Activated naive CD4-positive, alpha-beta T cell treated with anti-CD3 and anti-CD28 coated beads, Interleukin-2, amount 10 ng/mL, durations not matched to agents 7 days and 5 days (primary cell): ENCODE results near the gene HPX.

Experiments used
- CTCF ChIA-PET: fragments of 350-600 bp; sonication (Branson Sonifier 250); formaldehyde crosslinking; loops from one replicate; lab custom pipeline; 2021; ENCODE audit warnings: antibody characterized with exemption; lab: Charles Lee
- DNase-seq: peaks from one replicate; pipeline ENCODE4 v3.0.0-alpha.2; 2020
- H3K27ac Mint-ChIP-seq: one replicate; pipeline ENCODE4 v1.8.0; 2021; ENCODE audit warnings: mild to moderate bottlenecking, moderate library complexity, mixed read lengths
- H3K27me3 Mint-ChIP-seq: one replicate; pipeline ENCODE4 v1.8.0; 2021; ENCODE audit warnings: mild to moderate bottlenecking, mixed read lengths
- H3K36me3 Mint-ChIP-seq: one replicate; pipeline ENCODE4 v1.8.0; 2021; ENCODE audit warnings: mixed read lengths
- H3K4me1 Mint-ChIP-seq: one replicate; pipeline ENCODE4 v1.8.0; 2021; ENCODE audit warnings: mixed read lengths
- H3K4me3 Mint-ChIP-seq: one replicate; pipeline ENCODE4 v1.8.0; 2021; ENCODE audit warnings: mild to moderate bottlenecking, moderate library complexity, mixed read lengths
- H3K9me3 Mint-ChIP-seq: one replicate; pipeline ENCODE4 v1.8.0; 2021; ENCODE audit warnings: mixed read lengths

The HPX gene

DNA sequence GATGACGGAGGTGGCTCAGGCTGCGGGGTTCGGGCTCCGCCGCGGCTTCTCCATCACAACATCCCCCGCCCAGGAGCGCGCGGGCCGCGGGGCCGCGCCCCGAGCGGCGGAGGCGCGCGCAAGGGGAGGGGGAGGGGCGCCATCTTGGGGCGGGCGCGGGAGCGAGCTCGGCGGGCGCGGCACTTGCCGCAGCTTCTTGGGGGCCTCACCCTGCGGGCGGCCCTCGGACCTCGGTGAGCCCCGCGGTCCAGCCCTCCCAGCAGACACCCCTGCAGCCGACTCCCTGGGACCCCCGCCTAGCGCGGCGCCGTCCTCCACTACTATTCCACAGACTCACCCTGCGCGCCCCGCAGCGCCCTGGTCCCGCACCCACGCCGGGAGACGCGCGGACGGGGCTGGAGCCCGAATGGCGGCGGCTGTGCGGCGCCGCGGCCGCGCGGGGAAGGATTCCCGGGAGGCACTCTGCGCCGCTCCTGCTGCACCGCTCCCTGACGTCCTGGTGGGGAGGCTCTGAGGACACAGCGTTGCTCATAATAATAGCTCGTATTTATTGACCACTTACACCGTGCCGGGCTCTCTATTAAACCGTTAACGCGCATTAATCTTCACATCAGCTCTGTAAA is 21.7 kb downstream of the HPX start, which contains the start of gene APBB1:
Gene APBB1 (minus strand): TSS at position 86 of the 623 bp plus-strand sequence. CDS start 7,747 bp downstream, outside the sequence.
- peak; percentile 74 for DNase-seq
- H3K27me3 Mint-ChIP-seq = peaks cover 37% of the 10 kb centered on the region
- CTCF ChIA-PET = interaction anchor here (0.9 to 3.5 kb wide), 7 partner anchors 11 to 86 kb away, joined by 5 to 19 read pairs (median 6); no protein-coding TSS in a partner anchor
- peak within 1 kb of the TSS; percentile 73 for H3K27ac Mint-ChIP-seq
- H3K4me1 Mint-ChIP-seq = peaks cover 7% of the 10 kb centered on the region
- H3K4me3 Mint-ChIP-seq = no peak within 1 kb of the TSS
- no peaks in the 10 kb centered on the region for H3K36me3 Mint-ChIP-seq
- no peaks in the 10 kb centered on the region for H3K9me3 Mint-ChIP-seq

DNA sequence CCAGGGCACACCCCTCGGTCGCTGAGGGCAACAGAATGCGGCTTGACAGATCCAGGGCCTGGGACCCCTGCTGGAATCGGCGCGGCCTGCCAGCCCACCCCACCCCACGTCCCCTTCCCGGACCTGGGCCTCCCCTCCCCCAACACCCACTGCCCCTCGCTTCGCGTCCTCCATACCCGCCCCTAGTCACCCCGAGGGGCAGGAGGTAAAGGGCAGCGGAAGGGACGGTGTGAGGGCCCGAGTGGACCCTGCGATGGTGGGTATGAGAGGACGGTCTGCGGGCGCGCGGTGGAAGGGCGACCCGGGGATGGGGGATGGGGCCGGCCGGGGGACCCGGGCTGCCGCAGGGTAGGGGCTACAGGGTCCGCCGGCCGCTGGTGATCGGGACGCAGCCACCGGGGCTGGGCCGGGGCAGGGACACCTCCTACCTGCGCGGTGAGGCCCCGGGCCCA is 22.2 kb downstream of the HPX start:
- Mint-ChIP-seq H3K9me3 (no peaks in the 10 kb centered on the region), H3K4me1 (peaks cover 7% of the 10 kb centered on the region), H3K27me3 (peaks cover 34% of the 10 kb centered on the region), H3K4me3 (no peak overlapping the region), H3K36me3 (no peaks in the 10 kb centered on the region), H3K27ac (peak overlapping the region; percentile 73)
- CTCF ChIA-PET = interaction anchor here (1.4 to 3.5 kb wide), 7 partner anchors 11 to 87 kb away, joined by 5 to 19 read pairs (median 6); no protein-coding TSS in a partner anchor
- peak; percentile 43 for DNase-seq

DNA sequence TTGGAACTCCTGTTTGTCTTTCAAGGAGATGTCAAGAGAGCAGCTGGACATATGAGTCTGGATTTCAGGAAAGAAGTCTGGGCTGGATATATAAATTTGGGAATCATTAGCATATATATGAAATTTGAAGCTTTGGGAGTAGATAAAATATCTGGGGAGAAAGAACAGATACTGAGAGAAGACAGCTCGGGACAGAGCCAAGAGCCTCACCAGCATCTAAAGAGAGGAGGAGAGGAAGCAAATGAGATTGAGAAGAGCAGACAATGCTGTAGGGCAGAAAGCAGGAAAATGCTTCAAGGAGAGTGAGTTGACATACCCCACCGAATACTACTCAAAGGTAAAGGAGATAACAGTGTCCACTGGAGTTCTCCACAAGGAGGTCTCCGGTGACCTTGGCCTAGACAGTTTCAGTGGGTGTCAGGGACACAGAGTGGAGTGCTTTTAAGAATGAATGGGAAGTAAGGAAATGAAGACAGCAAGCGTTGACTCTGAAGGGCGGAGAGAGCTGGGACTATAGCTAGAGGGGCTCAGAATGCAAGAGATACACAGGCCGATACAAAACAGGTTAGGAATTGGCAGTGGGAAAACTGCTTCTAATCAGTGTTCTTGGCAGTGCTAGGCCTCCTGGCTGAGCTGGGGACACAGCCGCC is 22.8 kb downstream of the HPX start:
- no peak overlapping the region for H3K27ac Mint-ChIP-seq
- H3K27me3 Mint-ChIP-seq = peaks cover 30% of the 10 kb centered on the region
- H3K9me3 Mint-ChIP-seq = no peaks in the 10 kb centered on the region
- peaks cover 7% of the 10 kb centered on the region for H3K4me1 Mint-ChIP-seq
- no peak overlapping the region for H3K4me3 Mint-ChIP-seq
- CTCF ChIA-PET = interaction anchor here (2.2 to 3.5 kb wide), 3 partner anchors 14 to 39 kb away, joined by 6 to 19 read pairs (median 10); no protein-coding TSS in a partner anchor
- DNase-seq = no peak
- peaks cover 3% of the 10 kb centered on the region for H3K36me3 Mint-ChIP-seq

DNA sequence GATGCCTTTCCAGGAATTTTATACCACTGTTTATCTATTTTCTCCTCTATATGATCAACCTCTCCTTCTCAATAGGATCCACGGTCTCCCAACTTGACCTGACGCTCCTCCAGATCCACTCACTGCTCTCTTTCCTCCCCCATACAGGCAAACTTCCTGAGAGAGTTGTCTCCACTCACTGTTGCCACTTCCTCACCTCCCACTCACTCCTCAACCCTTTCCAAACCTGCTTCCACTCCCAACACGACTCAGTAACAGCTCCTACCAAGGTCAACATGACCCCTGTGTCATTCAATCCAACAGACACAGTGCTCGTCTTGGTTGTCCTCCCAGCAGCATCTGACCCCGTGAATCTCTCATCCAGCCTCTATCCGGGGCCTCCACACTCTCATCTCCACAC is 25.0 kb downstream of the HPX start:
- H3K27me3 Mint-ChIP-seq = peaks cover 10% of the 10 kb centered on the region
- H3K4me3 Mint-ChIP-seq = no peak overlapping the region
- CTCF ChIA-PET = interaction anchor here (0.6 to 3.7 kb wide), 2 partner anchors 28 to 37 kb away, joined by 4 to 18 read pairs; no protein-coding TSS in a partner anchor
- no peaks in the 10 kb centered on the region for H3K9me3 Mint-ChIP-seq
- H3K27ac Mint-ChIP-seq = no peak overlapping the region
- peaks cover 7% of the 10 kb centered on the region for H3K4me1 Mint-ChIP-seq
- DNase-seq = no peak
- H3K36me3 Mint-ChIP-seq = peaks cover 9% of the 10 kb centered on the region

- Mint-ChIP-seq H3K27ac (no peak overlapping the region), H3K4me1 (peaks cover 5% of the 10 kb centered on the region), H3K4me3 (no peak overlapping the region), H3K36me3 (peaks cover 13% of the 10 kb centered on the region), H3K27me3 (peaks cover 4% of the 10 kb centered on the region), H3K9me3 (no peaks in the 10 kb centered on the region)
- CTCF ChIA-PET = interaction anchor here (1.8 to 3.7 kb wide), 2 partner anchors 10 to 37 kb away, joined by 5 to 18 read pairs; no protein-coding TSS in a partner anchor
- DNase-seq = peak; percentile 47
Observed at GRCh38 chr11:6414874-6415328, 25.9 kb downstream of the HPX start.

DNA sequence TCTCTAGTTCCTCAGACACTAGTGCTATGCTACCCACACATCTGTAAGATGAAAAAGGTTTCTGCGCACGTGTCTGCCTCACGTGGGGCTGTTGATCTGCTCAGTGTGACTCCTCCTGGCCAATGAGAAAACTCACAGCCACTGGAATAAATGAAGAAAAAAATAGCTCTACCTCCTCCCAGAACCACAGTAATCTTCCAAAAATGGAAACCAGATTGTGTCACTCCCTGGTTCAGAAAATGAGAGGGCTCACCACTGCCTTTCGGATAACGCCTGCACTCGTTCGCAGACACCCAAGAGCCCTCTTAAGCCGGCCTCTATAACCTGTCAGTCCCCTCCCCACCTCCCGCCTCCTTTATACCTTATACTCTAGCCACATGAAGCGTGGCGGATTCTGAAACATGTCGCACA is 27.0 kb downstream of the HPX start:
- CTCF ChIA-PET = interaction anchor here (1.2 to 3.7 kb wide), 4 partner anchors 9 to 35 kb away, joined by 3 to 18 read pairs (median 4); no protein-coding TSS in a partner anchor
- Mint-ChIP-seq H3K27ac (no peak overlapping the region), H3K27me3 (no peaks in the 10 kb centered on the region), H3K4me3 (no peak overlapping the region), H3K9me3 (no peaks in the 10 kb centered on the region), H3K4me1 (peaks cover 6% of the 10 kb centered on the region), H3K36me3 (peaks cover 23% of the 10 kb centered on the region)
- DNase-seq = peak; percentile 82

DNA sequence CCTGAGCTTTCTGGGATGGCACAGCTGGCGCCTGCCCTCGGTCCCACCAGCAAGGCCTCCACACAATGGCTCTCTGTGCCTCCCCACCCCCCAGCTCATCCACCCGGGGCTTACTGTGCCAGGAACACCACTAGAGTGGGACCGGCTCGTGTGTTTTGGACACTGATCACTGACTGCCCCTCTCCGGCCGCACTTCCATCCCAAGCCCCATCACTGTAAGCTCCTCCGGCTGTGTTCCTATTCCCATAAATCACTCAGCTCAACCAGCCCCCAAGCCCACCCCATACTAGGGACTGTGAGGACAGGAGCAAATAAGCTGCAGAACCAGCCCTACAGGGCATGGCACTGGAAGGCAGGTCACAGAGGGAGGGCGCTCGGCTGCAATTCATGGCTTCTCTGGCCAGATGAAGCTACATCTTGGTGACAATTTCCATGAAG is 29.2 kb downstream of the HPX start:
- CTCF ChIA-PET = interaction anchor here (1.1 to 3.0 kb wide), 2 partner anchors 9 to 32 kb away, joined by 4 to 12 read pairs; no protein-coding TSS in a partner anchor
- Mint-ChIP-seq H3K36me3 (peaks cover 35% of the 10 kb centered on the region), H3K27me3 (no peaks in the 10 kb centered on the region), H3K27ac (no peak overlapping the region), H3K4me1 (peaks cover 21% of the 10 kb centered on the region), H3K4me3 (no peak overlapping the region), H3K9me3 (no peaks in the 10 kb centered on the region)
- DNase-seq = no peak

DNA sequence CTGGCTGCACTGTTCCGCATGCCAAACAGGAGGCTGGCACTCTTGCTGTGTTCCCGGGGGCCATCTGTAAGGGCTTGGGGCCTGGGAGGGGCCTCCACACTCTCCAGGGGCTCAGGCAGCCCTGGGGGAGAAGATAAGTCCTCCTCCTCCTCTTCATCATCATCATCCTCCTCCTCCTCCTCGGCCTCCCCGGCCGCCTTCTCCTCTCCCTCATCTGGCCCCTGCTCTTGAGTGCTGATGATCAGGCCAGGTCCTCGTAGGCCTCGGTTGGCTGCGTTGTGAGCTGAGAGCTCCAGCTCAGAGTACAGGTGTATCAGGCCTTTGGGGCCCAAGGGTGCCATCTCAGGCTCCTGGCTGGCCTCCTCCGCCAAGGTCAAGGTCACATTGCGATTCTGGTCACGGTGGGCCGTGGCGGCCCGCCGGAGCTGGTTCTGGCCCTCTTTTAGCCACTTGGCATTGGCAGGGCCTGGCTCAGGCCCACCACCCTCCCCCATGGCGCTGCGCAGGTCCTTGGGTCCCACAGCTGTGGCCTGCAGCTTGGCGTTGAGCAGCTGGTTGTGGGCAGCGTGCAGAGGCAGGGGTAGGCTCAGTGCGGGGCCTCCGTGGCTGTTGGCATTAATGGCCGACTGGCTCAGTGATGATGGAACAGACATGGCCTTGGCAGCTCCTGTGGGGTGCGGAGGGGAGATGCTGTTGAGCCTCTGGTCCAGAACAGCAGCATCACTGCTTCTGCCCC is 29.9 kb downstream of the HPX start:
- H3K4me1 Mint-ChIP-seq = peaks cover 29% of the 10 kb centered on the region
- CTCF ChIA-PET = interaction anchor here (0.7 to 3.0 kb wide), 3 partner anchors 8 to 32 kb away, joined by 3 to 12 read pairs (median 4); no protein-coding TSS in a partner anchor
- H3K27me3 Mint-ChIP-seq = no peaks in the 10 kb centered on the region
- no peak overlapping the region for H3K27ac Mint-ChIP-seq
- DNase-seq = no peak
- no peak overlapping the region for H3K4me3 Mint-ChIP-seq
- no peaks in the 10 kb centered on the region for H3K9me3 Mint-ChIP-seq
- H3K36me3 Mint-ChIP-seq = peaks cover 42% of the 10 kb centered on the region

GRCh38 chr11:6406370-6406769 is 34.4 kb downstream of the HPX start:
- no peak overlapping the region for H3K4me3 Mint-ChIP-seq
- CTCF ChIA-PET = interaction anchor here (0.7 to 1.6 kb wide), 2 partner anchors 33 to 37 kb away, joined by 3 to 7 read pairs; no protein-coding TSS in a partner anchor
- H3K36me3 Mint-ChIP-seq = peaks cover 51% of the 10 kb centered on the region
- H3K27me3 Mint-ChIP-seq = peaks cover 4% of the 10 kb centered on the region
- H3K27ac Mint-ChIP-seq = no peak overlapping the region
- H3K9me3 Mint-ChIP-seq = no peaks in the 10 kb centered on the region
- peaks cover 73% of the 10 kb centered on the region for H3K4me1 Mint-ChIP-seq
- no peak for DNase-seq

GRCh38 chr11:6405846-6406245 is 34.9 kb downstream of the HPX start:
- Mint-ChIP-seq H3K27ac (no peak overlapping the region), H3K36me3 (peaks cover 52% of the 10 kb centered on the region), H3K27me3 (peaks cover 4% of the 10 kb centered on the region), H3K9me3 (no peaks in the 10 kb centered on the region), H3K4me1 (peaks cover 78% of the 10 kb centered on the region), H3K4me3 (no peak overlapping the region)
- CTCF ChIA-PET = interaction anchor here (1.6 kb wide), 2 partner anchors 8 to 38 kb away, joined by 5 to 7 read pairs; no protein-coding TSS in a partner anchor
- no peak for DNase-seq

- Mint-ChIP-seq H3K27me3 (peaks cover 4% of the 10 kb centered on the region), H3K4me1 (peaks cover 83% of the 10 kb centered on the region), H3K36me3 (peaks cover 55% of the 10 kb centered on the region), H3K4me3 (no peak overlapping the region), H3K9me3 (no peaks in the 10 kb centered on the region), H3K27ac (peak overlapping the region; percentile 98)
- CTCF ChIA-PET = interaction anchor here (1.6 to 2.9 kb wide), 2 partner anchors 9 to 13 kb away, joined by 5 to 10 read pairs; partner anchors contain the start of gene APBB1
- DNase-seq = no peak
Observed at GRCh38 chr11:6405052-6405667, 35.6 kb downstream of the HPX start.

DNA sequence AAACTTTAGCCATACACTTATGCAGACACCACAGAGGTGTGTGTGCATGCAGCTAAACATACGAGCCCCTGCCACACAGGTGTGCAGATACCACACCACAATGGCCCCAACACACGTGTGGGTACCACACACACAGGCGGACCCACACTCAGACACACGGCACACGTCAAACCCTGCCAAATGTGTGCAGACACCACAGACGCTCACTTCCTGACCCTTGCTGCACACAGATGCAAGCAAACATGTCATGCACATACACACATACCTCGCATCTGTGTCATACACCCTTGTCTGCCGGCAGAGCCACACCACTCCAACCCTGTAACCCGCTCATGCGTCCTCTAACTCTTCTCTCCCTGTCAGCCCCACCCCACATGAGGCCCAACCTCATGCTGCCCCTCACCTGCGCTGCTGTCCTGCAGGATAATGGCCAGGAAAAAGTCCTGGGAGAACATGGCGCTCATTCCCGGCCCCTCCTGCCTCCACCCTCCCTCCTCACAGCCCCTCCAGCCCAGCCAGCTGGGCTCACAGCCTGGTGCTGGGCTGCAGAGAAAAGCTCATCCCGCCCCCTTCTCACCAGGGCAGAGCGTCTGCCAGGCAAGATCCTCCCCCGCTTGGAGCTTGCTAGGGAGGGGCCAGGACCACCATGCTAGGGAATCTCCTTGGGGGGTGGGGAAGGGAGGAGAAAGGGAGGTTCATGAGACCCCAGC is 36.3 kb downstream of the HPX start:
- peak overlapping the region; percentile 27 for H3K4me3 Mint-ChIP-seq
- CTCF ChIA-PET = interaction anchor here (0.7 to 4.9 kb wide), 4 partner anchors 9 to 37 kb away, joined by 3 to 38 read pairs (median 8); partner anchors contain the start of genes APBB1 and HPX
- DNase-seq = peak; percentile 44
- no peaks in the 10 kb centered on the region for H3K9me3 Mint-ChIP-seq
- H3K4me1 Mint-ChIP-seq = peaks cover 88% of the 10 kb centered on the region
- peaks cover 4% of the 10 kb centered on the region for H3K27me3 Mint-ChIP-seq
- H3K27ac Mint-ChIP-seq = peak overlapping the region; percentile 98
- H3K36me3 Mint-ChIP-seq = peaks cover 54% of the 10 kb centered on the region
